A549 treated with Mapracorat at 1 μM for 4 hours (cell line): ENCODE results near the gene FOXB2. TPM values are rescaled to one million over a fixed set of nuclear protein-coding genes. Genes with fewer than 3 reads are reported as not detected.

Experiments
- total RNA-seq: library from RNA; stranded (reverse); fragments of 200-300 nt; extraction: Qiagen RNA extraction; gene quantifications from 5 replicates; pipeline ENCODE4 v1.2.3, GENCODE V29; 2022

Gene FOXB2
- total RNA-seq = not detected in 5 replicates

DNA sequence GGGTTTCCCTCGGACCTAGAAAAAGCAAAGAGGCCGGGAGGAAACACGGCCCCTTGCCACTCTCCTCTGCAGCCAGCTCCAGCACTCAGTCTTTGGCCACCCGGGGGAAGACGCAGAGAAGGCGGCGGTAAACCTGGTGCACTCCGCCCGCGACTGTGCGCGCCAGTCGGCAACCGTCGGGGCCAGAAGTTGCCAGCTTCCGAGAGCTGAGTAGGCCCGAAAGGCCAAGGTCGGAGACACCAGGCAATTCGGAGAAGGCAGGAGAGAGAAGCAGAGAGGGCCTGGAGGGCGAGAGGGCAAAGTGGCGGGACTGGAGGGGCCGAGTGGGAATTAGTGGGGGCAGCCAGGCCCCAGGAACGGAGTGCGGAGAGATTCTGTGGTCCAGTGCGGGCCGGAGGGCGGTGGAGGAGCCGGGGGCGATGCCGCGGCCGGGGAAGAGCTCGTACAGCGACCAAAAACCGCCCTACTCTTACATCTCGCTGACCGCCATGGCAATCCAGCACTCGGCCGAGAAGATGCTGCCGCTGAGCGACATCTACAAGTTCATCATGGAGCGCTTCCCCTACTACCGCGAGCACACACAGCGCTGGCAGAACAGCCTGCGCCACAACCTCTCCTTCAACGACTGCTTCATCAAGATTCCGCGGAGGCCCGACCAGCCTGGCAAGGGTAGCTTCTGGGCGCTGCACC, at the start of gene FOXB2:
Gene FOXB2 (plus strand): TSS at position 420 of the 690 bp plus-strand sequence. CDS start 0 bp downstream, at position 420.

Other genes with a start within 250 kb of the FOXB2 start
- 0.26 TPM in 1 of 5 replicates, not detected in the others for gene PRUNE2, start 113.5 kb upstream of the FOXB2 start, total RNA-seq
- gene VPS13A, start 157.9 kb downstream of the FOXB2 start, total RNA-seq = 6.7 to 11.9 TPM (median 11.4 TPM) in 5 replicates